A549 (cell line): Measurements from ENCODE around the gene DNAH1.
A peak's percentile ranks its signal among the peaks of the same experiment; 100 is the strongest.

ENCODE experiments used
- CHD2 ChIP-seq: fragments of 150-350 bp; IDR thresholded peaks from 2 replicates; pipeline ENCODE4 v1.6.1; 2014; ENCODE audit warnings: low read length; ENCODE audit not compliant: partially characterized antibody
- HDAC2 ChIP-seq: fragments of 200-600 bp; sonication (generic); IDR thresholded peaks from 2 replicates; pipeline ENCODE4 v1.6.1; 2016
- POLR2A ChIP-seq: IDR thresholded peaks from 2 replicates; pipeline ENCODE4 v1.6.1; 2012; ENCODE audit warnings: mild to moderate bottlenecking, low read length
- TF ChIP-seq, protein P1 (sequence below): IDR thresholded peaks from 2 replicates; pipeline ENCODE4 v1.6.1; 2012
- TF ChIP-seq, protein P2 (sequence below): fragments of >200 bp; sonication (Bioruptor Twin); formaldehyde crosslinking; IDR thresholded peaks from 3 replicates; pipeline ENCODE4 v1.5.1; 2016

DNA sequence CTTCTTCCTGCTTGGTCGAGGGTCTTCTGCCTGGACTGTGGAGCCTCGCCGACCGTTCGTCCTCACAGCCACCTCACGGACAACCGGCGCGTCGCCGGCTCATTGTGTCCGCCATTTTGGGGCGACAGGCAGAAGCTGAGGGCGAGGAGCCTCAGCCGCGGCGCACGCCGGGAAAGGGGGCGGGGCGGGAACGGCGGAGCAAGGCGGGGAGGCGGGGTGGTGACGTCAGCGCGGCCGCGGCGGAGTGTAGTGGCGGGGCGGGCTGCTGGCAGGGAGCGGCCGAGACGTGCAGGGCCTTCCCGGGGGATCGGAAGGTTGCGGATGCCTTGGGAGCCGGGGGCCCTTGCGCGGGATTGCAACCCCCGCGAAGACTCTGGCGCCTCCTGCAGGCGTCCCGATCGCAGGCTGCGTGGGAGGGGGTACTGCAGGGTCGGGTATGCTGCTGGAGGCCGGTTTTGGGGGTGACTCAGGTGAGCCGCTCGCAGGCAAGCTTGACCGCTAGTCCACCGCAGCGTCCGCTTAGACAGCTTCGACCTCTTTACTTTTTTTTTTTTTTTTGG lies 37.5 kb upstream of the DNAH1 start, which contains the start of gene WDR82:
- TF ChIP-seq POLR2A (peak; percentile 88), HDAC2 (no peak), CHD2 (no peak)
- TF ChIP-seq, protein P1, sequence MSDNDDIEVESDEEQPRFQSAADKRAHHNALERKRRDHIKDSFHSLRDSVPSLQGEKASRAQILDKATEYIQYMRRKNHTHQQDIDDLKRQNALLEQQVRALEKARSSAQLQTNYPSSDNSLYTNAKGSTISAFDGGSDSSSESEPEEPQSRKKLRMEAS = peak; percentile 13
- TF ChIP-seq, protein P2, sequence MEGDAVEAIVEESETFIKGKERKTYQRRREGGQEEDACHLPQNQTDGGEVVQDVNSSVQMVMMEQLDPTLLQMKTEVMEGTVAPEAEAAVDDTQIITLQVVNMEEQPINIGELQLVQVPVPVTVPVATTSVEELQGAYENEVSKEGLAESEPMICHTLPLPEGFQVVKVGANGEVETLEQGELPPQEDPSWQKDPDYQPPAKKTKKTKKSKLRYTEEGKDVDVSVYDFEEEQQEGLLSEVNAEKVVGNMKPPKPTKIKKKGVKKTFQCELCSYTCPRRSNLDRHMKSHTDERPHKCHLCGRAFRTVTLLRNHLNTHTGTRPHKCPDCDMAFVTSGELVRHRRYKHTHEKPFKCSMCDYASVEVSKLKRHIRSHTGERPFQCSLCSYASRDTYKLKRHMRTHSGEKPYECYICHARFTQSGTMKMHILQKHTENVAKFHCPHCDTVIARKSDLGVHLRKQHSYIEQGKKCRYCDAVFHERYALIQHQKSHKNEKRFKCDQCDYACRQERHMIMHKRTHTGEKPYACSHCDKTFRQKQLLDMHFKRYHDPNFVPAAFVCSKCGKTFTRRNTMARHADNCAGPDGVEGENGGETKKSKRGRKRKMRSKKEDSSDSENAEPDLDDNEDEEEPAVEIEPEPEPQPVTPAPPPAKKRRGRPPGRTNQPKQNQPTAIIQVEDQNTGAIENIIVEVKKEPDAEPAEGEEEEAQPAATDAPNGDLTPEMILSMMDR = no peak
